Measurements from ENCODE around the gene SH3PXD2B.

Gene SH3PXD2B

GRCh38 chr5:172454358-172455086, at the start of gene SH3PXD2B:
Gene SH3PXD2B, minus strand, starts transcription at chr5:172454525. Its CDS starts 173 bp downstream, at chr5:172454352.
- peak; percentile 8 for DNase-seq

GRCh38 chr5:172502969-172503368, 48.6 kb upstream of the SH3PXD2B start:
- DNase-seq, result no peak

DNA sequence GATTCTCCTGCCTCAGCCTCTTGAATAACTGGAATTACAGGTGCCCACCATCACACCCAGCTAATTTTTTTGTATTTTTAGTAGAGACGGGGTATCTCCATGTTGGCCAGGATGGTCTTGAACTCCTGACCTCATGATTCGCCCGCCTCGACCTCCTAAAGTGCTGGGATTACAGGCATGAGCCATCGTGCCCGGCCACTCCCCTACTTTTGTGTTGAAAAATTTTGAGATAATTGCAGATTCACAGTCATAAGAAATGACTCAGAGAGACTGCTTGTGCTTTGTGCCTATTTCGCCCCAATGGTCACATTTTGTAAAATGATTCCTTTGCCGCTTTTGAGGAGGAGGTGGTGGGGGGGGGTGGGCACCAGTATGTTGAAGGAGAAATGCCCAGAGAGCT, 48.1 kb upstream of the SH3PXD2B start:
- no peak for DNase-seq

DNA sequence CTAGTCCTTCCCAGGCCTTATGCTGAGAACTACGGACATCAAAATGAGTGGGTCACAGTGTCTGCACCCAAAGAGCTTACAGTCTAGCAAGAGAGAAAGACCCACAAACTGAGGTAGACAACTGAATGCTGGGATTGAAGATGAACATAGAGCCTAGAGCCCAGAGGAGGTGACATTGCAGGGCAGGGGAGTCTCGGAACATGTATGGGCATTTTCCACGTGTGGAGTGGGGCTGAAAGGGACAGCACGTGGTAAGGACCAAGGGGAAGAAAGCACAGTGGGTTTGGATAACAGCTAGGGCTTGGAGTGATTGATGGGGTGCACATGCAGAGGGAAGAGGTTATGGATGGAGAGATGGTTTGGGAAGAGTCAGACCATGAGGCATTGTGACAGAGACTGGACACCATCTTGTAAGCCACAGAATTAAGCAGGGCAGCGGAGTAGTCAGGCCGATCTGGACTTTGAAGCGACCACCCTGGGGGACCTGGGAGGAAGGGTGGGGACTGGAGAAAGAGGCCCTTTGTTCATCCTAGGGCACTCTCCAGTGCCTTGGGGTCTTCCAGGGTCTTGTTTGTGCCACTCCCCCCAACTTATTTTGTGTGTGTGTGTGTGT, 47.5 kb upstream of the SH3PXD2B start:
- no peak for DNase-seq

- no peak for DNase-seq
These were observed 45.0 kb upstream of the SH3PXD2B start for GRCh38 chr5:172499287-172499686.

DNA sequence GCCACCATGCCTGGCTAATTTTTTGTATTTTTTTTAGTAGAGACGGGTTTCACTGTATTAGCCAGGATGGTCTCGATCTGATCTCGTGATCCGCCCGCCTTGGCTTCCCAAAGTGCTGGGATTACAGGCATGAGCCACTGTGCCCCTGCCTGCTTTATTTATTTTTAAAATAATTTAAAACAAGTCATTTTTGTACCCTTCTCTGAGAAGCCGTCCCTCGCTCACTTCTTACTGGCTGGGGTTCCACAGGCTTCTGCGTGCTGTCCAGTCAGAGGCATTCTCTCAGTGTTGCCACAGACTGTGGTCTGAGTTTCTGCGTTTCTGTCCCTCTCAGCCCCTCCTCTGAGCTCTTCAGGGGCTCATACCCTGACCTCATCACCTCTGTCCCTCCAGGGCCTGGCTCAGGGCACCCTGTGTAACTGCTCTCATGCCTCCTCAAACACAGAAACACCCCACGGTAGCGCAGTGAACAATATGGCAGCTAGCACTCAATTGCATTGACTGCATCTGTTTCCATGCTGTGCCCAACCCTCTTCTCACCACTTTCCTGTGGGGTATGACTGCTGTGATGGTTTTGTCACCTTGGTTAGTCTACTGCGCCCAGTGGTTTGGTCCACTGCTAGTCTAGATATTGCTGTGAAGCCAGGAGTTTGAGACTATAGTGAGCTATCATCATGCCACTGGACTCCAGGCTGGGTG, 44.3 kb upstream of the SH3PXD2B start:
- DNase-seq, result no peak

GRCh38 chr5:172497591-172498255, 43.4 kb upstream of the SH3PXD2B start:
- no peak for DNase-seq

DNA sequence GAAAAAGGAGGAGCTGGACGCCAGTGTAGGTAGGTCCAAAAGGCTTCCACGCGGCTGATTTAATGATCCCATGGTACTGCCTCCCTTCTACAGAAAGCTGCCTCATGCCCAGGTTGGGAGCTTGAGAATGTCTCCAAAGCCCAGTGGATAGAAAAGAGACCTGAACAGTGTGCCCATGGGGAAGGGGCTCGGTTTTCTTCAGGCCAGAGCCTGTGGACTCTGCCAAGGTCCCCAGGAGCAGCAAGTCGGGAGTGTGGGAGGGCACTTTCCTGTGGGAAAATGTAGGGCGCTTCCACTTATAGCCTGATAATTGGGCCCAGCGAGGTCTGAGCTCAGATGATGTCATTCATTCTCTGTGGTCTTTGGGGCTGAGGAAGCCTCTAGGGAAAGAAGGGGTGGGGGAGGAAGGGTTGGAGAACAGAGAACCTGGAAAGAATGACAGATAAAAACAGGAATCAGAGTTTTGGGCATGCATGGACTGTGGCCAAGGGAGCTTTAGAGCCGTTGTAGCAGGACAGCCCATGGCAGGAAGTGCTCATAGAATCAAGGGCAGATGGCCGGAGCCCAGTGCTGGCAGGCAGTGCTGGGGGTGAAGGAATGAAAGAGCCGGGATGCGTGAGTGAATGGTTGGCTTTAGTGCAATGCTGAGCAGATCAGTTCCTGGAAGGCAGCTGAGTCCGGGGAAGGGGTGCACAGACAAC, 42.5 kb upstream of the SH3PXD2B start:
- DNase-seq, result no peak

- DNase-seq, result no peak
These were observed 40.5 kb upstream of the SH3PXD2B start for GRCh38 chr5:172494630-172495505.

DNA sequence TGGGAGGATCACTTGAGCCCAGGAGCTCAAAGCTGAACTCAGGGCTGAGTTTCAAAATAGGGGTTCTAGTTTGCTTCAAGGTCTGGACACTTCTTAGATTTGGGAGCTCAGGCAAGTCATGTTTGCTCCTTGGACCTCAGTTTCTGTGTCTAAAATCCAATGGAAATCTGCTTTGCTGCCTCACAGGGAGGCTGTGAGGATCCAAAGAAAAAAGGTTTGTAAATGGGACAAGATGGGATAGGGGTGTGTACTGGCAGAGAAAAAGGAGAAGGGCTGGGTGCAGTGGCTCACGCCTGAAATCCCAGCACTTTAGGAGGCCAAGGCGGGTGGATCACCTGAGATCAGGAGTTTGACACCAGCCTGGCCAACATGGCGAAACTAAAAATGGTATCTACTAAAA, 39.6 kb upstream of the SH3PXD2B start:
- no peak for DNase-seq

DNA sequence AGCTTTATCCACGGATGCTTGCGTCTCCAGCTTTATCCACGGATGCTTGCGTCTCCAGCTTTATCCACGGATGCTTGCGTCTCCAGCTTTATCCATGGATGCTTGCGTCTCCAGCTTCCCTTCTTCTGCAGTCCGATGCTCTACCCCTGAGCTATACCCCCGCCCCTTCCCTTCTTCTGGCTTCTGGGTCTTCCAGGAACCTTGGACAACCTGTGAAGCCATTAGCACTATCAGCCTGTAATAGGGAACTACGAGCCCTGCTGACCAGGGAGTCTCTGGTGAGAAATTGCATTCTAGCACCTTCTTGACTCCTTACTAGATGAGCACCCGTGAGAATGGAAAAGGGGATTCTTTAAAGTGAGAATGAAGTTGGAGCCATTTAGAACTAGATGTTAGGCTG, 39.1 kb upstream of the SH3PXD2B start:
- DNase-seq, result no peak

DNA sequence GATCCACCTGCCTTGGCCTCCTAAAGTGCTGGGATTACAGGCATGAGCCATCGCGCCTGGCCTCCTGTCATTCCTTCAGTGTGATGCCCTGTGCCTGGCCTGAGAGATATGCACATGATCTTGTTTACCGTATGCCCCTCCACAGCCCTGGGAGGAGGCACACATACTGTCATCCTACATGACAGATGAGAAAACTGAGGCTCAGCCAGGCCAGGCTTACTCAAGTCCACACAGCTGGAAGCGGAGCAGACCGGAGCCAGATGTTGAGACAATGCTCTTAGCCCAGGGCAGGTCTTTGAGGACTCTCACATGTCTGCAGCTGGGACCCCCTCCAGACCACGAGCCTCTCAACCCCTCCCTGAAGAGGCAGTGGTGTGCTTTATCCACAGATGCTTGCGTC, 38.7 kb upstream of the SH3PXD2B start:
- no peak for DNase-seq

GRCh38 chr5:172492097-172492840, 37.9 kb upstream of the SH3PXD2B start:
- DNase-seq, result no peak

DNA sequence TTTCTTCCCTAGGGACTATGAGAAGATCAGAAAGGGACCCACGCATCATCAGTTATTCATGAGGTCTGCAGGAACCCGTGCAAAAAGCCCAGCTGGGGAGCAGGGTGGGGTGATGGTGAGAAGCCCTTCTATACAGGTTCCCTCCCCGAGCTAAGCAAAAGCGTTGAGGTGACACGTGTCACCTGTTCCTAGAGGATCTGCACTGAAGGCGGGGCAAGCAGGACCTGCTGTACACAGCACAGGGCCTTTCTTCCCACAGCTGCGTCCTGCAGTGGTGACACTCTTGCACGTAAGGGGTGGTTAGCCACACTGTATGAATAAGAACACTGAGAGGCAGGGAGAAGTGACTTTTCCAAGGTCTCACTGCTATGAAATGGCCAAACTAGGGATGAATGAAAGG, 37.2 kb upstream of the SH3PXD2B start:
- DNase-seq, result no peak

GRCh38 chr5:172490514-172491461, 36.5 kb upstream of the SH3PXD2B start:
- DNase-seq, result no peak

DNA sequence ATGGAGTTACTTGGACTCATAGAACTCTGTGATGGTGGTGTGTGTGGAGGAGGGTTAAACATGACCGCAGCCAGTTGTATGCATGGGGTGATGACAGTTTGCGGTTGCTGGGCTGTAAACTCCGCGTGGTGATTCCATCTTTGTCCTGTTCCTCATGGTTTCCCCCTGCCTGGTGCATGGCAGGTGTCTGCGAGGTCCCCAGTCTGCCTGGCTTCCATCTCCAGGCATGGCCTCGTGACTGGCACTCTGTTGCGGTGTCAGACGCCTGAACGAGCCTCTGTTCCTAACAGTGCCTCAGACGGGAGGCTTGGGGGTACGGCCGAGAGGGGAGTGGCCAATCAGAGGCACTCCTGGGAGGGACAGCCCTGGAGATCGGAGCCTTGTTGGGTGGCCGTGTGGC, 33.9 kb upstream of the SH3PXD2B start:
- DNase-seq, result no peak

- no peak for DNase-seq
These were observed 33.3 kb upstream of the SH3PXD2B start for GRCh38 chr5:172487671-172488070.

DNA sequence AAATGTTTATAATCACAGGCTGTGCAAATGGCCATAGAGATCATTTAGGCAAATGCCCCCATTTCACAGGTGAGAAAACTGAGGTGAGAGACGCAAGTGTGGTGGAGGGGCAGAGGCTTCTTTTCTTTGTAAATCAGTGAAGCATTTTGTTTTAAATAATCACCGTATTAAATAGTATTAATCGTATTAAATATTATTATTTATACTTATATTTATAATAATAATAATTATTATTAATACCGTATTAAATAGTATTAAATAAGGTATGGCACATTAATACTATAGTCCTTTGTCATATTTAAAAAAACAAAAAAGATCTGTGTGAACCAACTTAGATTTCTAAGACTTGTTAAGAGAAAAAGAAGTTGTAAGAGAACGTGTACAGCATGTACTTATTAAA, 32.6 kb upstream of the SH3PXD2B start:
- DNase-seq, result no peak

- DNase-seq, result no peak
These were observed 32.1 kb upstream of the SH3PXD2B start for GRCh38 chr5:172486451-172486850.

Measured in NCI-H526 treated with DMSO at 0.1 percent for 48 hours (cell line).